Neutrophil (primary cell): ENCODE data around the gene ST8SIA4.

ENCODE experiments used
- H3K27ac ChIP-seq: fragments of 200-600 bp; sonication (generic); 2 replicates; pipeline ENCODE4 v1.5.1; 2016; ENCODE audit warnings: mild to moderate bottlenecking, moderate library complexity
- H3K27me3 ChIP-seq: fragments of 200-600 bp; sonication (generic); 2 replicates; pipeline ENCODE4 v1.6.0; 2016; ENCODE audit warnings: mild to moderate bottlenecking
- H3K36me3 ChIP-seq: fragments of 200-600 bp; sonication (generic); 2 replicates; pipeline ENCODE4 v1.5.1; 2017
- H3K4me1 ChIP-seq, 2 experiments: fragments of 200-600 bp in 1 of 2; sonication (generic) in 1 of 2; 1 replicate in 1 of 2; 2 replicates in 1 of 2; pipeline versions ENCODE4 v1.5.1 to v1.6.1; 2013 to 2016; ENCODE audit warnings: low read depth in 1 of 2, low read length in 1 of 2, mild to moderate bottlenecking in 1 of 2, moderate library complexity in 1 of 2; ENCODE audit not compliant: control insufficient read depth in 1 of 2, insufficient read depth in 1 of 2
- H3K4me3 ChIP-seq, 2 experiments: fragments of 200-600 bp in 1 of 2; sonication (generic) in 1 of 2; 1 replicate in 1 of 2; 2 replicates in 1 of 2; pipeline ENCODE4 v1.5.1; 2013 to 2016; ENCODE audit warnings: low read depth in 1 of 2, low read length in 1 of 2, mild to moderate bottlenecking in 1 of 2, moderate library complexity in 1 of 2
- H3K9me3 ChIP-seq: fragments of 200-600 bp; sonication (generic); 2 replicates; pipeline ENCODE4 v1.5.1; 2016
- TF ChIP-seq, protein P1 (sequence below): fragments of 200-600 bp; sonication (generic); IDR thresholded peaks from 2 replicates; pipeline ENCODE4 v1.5.1; 2016; ENCODE audit warnings: antibody characterized with exemption

ST8SIA4 gene

DNA sequence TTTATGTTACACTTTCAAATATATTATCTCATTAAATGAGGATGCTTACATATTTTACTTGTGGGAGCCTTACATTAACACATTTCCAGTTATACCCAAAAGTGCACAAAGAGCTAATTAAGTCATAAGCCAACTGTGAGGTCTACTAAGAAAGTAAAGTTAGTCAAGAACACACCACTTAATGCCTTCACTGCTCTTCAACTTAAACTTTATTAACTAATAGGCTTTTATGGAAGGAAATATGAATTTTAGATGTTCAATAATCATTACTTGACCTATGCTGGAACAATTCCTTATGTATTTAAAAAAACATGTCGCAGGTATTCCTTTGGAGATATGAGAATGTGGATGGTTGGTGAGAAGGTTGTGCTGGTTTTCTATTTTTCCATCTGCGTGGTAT, 3.4 kb downstream of the ST8SIA4 start:
- peaks cover 43 to 47% of the 10 kb centered on the region in 2 experiments for H3K4me1 ChIP-seq
- no peaks in the 10 kb centered on the region for H3K9me3 ChIP-seq
- no peaks in the 10 kb centered on the region for H3K27me3 ChIP-seq
- peak overlapping the region; percentile 67 to 76 for H3K4me3 ChIP-seq
- H3K27ac ChIP-seq: peak overlapping the region; percentile 95
- H3K36me3 ChIP-seq: peaks cover 33% of the 10 kb centered on the region
- TF ChIP-seq, protein P1, sequence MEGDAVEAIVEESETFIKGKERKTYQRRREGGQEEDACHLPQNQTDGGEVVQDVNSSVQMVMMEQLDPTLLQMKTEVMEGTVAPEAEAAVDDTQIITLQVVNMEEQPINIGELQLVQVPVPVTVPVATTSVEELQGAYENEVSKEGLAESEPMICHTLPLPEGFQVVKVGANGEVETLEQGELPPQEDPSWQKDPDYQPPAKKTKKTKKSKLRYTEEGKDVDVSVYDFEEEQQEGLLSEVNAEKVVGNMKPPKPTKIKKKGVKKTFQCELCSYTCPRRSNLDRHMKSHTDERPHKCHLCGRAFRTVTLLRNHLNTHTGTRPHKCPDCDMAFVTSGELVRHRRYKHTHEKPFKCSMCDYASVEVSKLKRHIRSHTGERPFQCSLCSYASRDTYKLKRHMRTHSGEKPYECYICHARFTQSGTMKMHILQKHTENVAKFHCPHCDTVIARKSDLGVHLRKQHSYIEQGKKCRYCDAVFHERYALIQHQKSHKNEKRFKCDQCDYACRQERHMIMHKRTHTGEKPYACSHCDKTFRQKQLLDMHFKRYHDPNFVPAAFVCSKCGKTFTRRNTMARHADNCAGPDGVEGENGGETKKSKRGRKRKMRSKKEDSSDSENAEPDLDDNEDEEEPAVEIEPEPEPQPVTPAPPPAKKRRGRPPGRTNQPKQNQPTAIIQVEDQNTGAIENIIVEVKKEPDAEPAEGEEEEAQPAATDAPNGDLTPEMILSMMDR: no peak

DNA sequence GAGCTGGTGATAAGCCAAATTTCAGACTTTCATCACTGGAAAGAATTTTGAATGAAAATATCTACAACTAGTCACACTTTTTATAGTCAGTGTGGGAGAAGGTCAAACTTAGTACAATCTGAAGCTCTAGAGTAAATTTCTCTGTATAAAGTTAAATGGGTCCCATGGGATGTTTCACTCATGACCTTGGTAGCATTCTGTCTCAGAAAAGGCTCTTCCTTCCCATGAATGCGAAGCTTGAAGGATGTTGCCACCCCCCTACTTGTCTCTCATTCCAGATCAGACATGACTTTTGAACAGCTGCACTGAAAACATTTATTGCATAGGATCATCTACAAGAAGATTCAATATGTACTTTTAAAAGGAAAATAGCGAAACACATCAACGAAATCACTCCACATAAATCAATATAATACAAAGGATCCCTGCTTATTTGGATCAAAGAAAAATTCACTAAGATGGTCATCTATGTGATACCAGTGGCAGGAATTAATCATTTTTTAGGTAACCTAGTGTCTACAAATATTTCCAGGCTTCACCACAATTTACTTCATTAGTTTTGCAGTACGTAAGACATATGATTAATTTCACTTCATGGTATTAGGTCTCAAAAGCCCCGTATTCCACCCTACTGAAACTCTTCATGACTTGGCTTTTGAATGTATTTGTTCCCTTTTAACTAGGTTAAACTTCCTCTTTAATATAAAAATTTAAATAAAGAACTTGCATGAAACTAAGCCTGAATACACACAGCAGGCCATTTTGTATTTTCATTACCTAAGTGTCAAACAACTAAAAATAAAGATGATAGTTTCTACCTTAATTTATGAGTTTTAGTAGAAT, 4.4 kb downstream of the ST8SIA4 start:
- Histone ChIP-seq H3K27ac (peak overlapping the region; percentile 95), H3K4me3 (peak overlapping the region; percentile 67 to 76), H3K4me1 (peaks cover 42% of the 10 kb centered on the region in 2 experiments), H3K27me3 (no peaks in the 10 kb centered on the region), H3K36me3 (peaks cover 43% of the 10 kb centered on the region), H3K9me3 (no peaks in the 10 kb centered on the region)
- TF ChIP-seq, protein P1: no peak

DNA sequence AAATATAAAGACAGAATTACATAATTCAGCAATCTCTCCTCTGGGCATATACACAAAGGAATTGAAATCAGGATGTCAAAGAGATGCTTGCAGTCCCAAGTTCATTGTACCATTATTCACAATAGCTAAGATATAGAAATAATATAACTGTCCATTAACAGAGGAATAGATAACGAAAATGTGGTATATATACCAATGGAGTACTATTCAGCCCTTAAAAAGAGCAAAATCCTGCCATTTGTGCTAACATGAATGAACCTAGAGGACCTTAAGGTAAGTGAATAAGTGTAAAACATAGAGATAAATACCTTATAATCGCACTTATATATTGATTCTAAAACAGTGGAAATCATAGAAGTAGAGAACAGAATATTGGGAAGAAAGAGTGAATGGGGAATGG, 7.0 kb downstream of the ST8SIA4 start:
- Histone ChIP-seq H3K27me3 (no peaks in the 10 kb centered on the region), H3K9me3 (no peaks in the 10 kb centered on the region), H3K4me1 (peaks cover 36 to 49% of the 10 kb centered on the region in 2 experiments), H3K36me3 (peaks cover 62% of the 10 kb centered on the region), H3K27ac (no peak overlapping the region), H3K4me3 (no peak overlapping the region)
- TF ChIP-seq, protein P1: no peak

DNA sequence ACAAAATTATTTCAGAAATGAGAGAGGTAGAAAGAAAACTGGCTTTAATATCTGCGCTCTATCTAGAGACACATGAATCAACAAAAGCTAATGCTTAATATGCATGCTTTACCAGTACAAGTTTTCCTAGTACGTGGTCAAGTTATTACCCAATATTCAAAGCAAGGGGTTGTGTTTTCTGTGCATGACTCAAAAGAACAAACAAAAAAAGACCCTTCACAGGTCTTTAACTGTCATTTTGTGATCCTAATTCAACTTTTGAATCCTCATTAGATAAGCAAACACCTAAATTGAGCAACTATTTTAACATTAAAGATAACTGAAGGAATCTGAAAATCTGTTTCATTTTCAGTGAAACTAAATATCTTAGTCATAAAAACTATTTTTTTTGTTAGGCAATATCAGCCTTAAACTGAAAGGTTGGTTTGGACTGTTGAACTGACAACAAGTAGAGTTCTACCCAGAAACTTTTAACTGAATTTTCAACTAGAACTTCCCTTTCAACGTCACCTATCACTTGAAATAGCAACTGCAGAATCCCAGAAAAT, 12.5 kb downstream of the ST8SIA4 start:
- TF ChIP-seq, protein P1: no peak
- peak overlapping the region in 1 of 2 experiments; percentile 41 for H3K4me3 ChIP-seq
- peaks cover 56% of the 10 kb centered on the region for H3K36me3 ChIP-seq
- H3K4me1 ChIP-seq: peaks cover 18 to 49% of the 10 kb centered on the region in 2 experiments
- peak overlapping the region; percentile 74 for H3K27ac ChIP-seq
- no peaks in the 10 kb centered on the region for H3K9me3 ChIP-seq
- H3K27me3 ChIP-seq: no peaks in the 10 kb centered on the region

DNA sequence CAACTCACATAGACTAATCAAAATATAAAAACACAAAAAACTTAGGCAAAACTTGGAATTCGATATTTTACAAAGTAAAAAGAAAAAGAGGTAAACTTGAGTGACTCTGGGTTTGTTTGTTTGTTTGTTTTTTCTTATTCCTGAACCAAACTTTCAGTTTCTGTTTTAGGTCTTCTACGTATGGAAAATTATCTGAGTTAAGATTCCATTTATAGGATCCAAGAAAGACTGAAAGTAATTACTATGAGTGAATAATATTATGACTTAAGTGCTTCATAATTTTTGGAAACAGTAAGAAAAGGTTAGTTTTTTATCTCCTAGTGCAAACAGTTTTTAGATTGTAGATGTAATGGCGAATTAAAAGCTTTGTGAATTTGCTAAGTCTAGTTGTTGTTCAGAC, 13.2 kb downstream of the ST8SIA4 start:
- peak overlapping the region; percentile 74 for H3K27ac ChIP-seq

More for the DNA sequence above, 13.2 kb downstream of the ST8SIA4 start:
- TF ChIP-seq, protein P1: no peak
- Histone ChIP-seq H3K4me3 (peak overlapping the region in 1 of 2 experiments; percentile 41), H3K36me3 (peaks cover 54% of the 10 kb centered on the region), H3K27me3 (no peaks in the 10 kb centered on the region), H3K9me3 (no peaks in the 10 kb centered on the region), H3K4me1 (peaks cover 18 to 49% of the 10 kb centered on the region in 2 experiments)
